ENCODE measurements around the gene CFAP97. TPM values are rescaled to one million over a fixed set of nuclear protein-coding genes. Genes with fewer than 3 reads are reported as not detected.

CFAP97 gene
- polyA plus RNA-seq, 1 donor (not counting 4 experiments of a cell fraction or from before 2014, with no cell fraction given): 24.9 TPM

GRCh38 chr4:185179488-185179887, 24.3 kb downstream of the CFAP97 start:
- TF ChIP-seq CTCF (optimal IDR thresholded peaks at IDR 0.05 in 1 of 3, IDR thresholded peaks at IDR 0.05 in 1 of 3, conservative IDR thresholded peaks at IDR 0.05 in 1 of 3; ENCODE audit: extremely low read depth in 1 of 3, insufficient read depth in 2 of 3, low read length in 3 of 3) (no peak), EZH2 (IDR thresholded peaks at IDR 0.05; ENCODE audit: low read length) (no peak)
- Histone ChIP-seq H4K20me1 (ENCODE audit: control insufficient read depth, extremely low read depth, insufficient read depth, low read length) (peaks cover 6% of the 10 kb centered on the region), H2AFZ (ENCODE audit: control insufficient read depth, low read length) (no peak overlapping the region), H3K79me2 (ENCODE audit: control insufficient read depth, insufficient read depth, low read length) (peaks cover 31% of the 10 kb centered on the region), H3K9me3 (ENCODE audit: control insufficient read depth, low read depth, low read length) (no peaks in the 10 kb centered on the region), H3K36me3 (ENCODE audit: control insufficient read depth in 2 of 2, extremely low read depth in 1 of 2, insufficient read depth in 2 of 2, low read length in 2 of 2) (peaks cover 0 to 6% of the 10 kb centered on the region in 2 experiments), H3K4me2 (ENCODE audit: control insufficient read depth, extremely low read depth, insufficient read depth, low read depth, low read length) (no peak overlapping the region), H3K9ac (ENCODE audit: control insufficient read depth, extremely low read depth, insufficient read depth, low read length) (no peak overlapping the region), H3K27ac (ENCODE audit: control insufficient read depth, insufficient read depth, low read length) (no peak overlapping the region), H3K4me1 (ENCODE audit: control insufficient read depth, extremely low read depth, insufficient read depth, low read length) (peaks cover 2% of the 10 kb centered on the region), H3K27me3 (ENCODE audit: control insufficient read depth, extremely low read depth, insufficient read depth, low read length) (no peaks in the 10 kb centered on the region), H3K9me1 (ENCODE audit: control insufficient read depth, extremely low read depth, insufficient read depth, low read length) (no peaks in the 10 kb centered on the region), H3K4me3 (ENCODE audit: control insufficient read depth in 2 of 3, extremely low read depth in 1 of 3, insufficient read depth in 2 of 3, low read depth in 1 of 3, low read length in 3 of 3) (no peak overlapping the region)
- no peak for DNase-seq (ENCODE audit: low read depth, low spot score)
- no peak for FAIRE-seq
- dilution Hi-C loops (cut with MboI; ENCODE audit: extremely low pct_ligation_motif_present, low sequenced_read_pairs): no loop called here

GRCh38 chr4:185171373-185172071, 32.3 kb downstream of the CFAP97 start:
- dilution Hi-C loops (cut with MboI; ENCODE audit: extremely low pct_ligation_motif_present, low sequenced_read_pairs): no loop called here
- Histone ChIP-seq H3K36me3 (ENCODE audit: control insufficient read depth in 2 of 2, extremely low read depth in 1 of 2, insufficient read depth in 2 of 2, low read length in 2 of 2) (peaks cover 5 to 7% of the 10 kb centered on the region in 2 experiments), H3K4me1 (ENCODE audit: control insufficient read depth, extremely low read depth, insufficient read depth, low read length) (peaks cover 3% of the 10 kb centered on the region), H3K27me3 (ENCODE audit: control insufficient read depth, extremely low read depth, insufficient read depth, low read length) (no peaks in the 10 kb centered on the region), H3K27ac (ENCODE audit: control insufficient read depth, insufficient read depth, low read length) (no peak overlapping the region), H3K4me2 (ENCODE audit: control insufficient read depth, extremely low read depth, insufficient read depth, low read depth, low read length) (no peak overlapping the region), H3K9me1 (ENCODE audit: control insufficient read depth, extremely low read depth, insufficient read depth, low read length) (no peaks in the 10 kb centered on the region), H3K79me2 (ENCODE audit: control insufficient read depth, insufficient read depth, low read length) (no peaks in the 10 kb centered on the region), H3K9ac (ENCODE audit: control insufficient read depth, extremely low read depth, insufficient read depth, low read length) (no peak overlapping the region), H3K9me3 (ENCODE audit: control insufficient read depth, low read depth, low read length) (no peaks in the 10 kb centered on the region), H2AFZ (ENCODE audit: control insufficient read depth, low read length) (no peak overlapping the region), H3K4me3 (ENCODE audit: control insufficient read depth in 2 of 3, extremely low read depth in 1 of 3, insufficient read depth in 2 of 3, low read depth in 1 of 3, low read length in 3 of 3) (no peak overlapping the region), H4K20me1 (ENCODE audit: control insufficient read depth, extremely low read depth, insufficient read depth, low read length) (no peaks in the 10 kb centered on the region)
- DNase-seq (ENCODE audit: low read depth, low spot score): no peak
- no peak for TF ChIP-seq CTCF (optimal IDR thresholded peaks at IDR 0.05 in 1 of 3, IDR thresholded peaks at IDR 0.05 in 1 of 3, conservative IDR thresholded peaks at IDR 0.05 in 1 of 3; ENCODE audit: extremely low read depth in 1 of 3, insufficient read depth in 2 of 3, low read length in 3 of 3)
- TF ChIP-seq EZH2 (IDR thresholded peaks at IDR 0.05; ENCODE audit: low read length): no peak
- no peak for FAIRE-seq

All from keratinocyte (primary cell).